Transverse colon (tissue), 3 donors: ENCODE data around the gene SIL1.

Experiments used
- POLR2A ChIP-seq: fragments of 450-650 bp; IDR thresholded peaks from one replicate; pipeline ENCODE4 v1.6.1; 2016; ENCODE audit warnings: antibody characterized with exemption, mild to moderate bottlenecking, moderate library complexity
- TF ChIP-seq, protein P1 (sequence below), 5 experiments: fragments of 200-600 bp in 3 of 5; fragments of 450-650 bp in 2 of 5; sonication (generic) in 3 of 5; IDR thresholded peaks; 1 replicate in 2 of 5; 2 replicates in 3 of 5; pipeline ENCODE4 v1.5.1; 2016 to 2017; ENCODE audit warnings: antibody characterized with exemption in 5 of 5, inconsistent platforms in 3 of 5, mild to moderate bottlenecking in 2 of 5, moderate library complexity in 1 of 5

DNA sequence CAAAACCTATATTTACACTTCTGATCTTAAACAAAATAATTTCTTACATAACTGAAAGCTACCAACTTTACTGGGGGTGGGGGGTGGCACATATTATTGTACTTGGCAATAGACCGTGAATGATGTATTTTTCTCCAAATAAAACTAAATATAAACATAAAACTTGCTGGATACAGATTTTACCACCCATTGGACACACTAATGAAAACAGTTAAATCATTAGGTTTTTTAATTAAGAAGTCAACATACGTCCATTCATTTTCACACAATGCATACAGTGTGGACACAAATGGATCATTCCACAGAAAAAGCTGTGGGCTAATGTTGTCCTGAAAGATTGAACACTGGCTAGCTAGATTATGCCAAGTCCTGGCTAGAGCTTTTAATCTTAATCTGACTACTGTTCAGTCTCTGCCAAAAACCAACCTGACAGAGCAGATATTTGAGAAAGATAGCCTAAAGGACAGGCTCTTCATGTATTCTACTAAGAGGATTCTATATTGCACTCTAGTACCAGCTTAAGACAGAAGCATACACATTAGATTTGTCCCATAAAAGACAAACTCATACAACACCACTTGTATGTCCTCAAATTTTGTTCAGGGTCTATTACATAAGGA is 118.1 kb downstream of the SIL1 start:
- TF ChIP-seq, protein P1, sequence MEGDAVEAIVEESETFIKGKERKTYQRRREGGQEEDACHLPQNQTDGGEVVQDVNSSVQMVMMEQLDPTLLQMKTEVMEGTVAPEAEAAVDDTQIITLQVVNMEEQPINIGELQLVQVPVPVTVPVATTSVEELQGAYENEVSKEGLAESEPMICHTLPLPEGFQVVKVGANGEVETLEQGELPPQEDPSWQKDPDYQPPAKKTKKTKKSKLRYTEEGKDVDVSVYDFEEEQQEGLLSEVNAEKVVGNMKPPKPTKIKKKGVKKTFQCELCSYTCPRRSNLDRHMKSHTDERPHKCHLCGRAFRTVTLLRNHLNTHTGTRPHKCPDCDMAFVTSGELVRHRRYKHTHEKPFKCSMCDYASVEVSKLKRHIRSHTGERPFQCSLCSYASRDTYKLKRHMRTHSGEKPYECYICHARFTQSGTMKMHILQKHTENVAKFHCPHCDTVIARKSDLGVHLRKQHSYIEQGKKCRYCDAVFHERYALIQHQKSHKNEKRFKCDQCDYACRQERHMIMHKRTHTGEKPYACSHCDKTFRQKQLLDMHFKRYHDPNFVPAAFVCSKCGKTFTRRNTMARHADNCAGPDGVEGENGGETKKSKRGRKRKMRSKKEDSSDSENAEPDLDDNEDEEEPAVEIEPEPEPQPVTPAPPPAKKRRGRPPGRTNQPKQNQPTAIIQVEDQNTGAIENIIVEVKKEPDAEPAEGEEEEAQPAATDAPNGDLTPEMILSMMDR (IDR thresholded peaks at IDR 0.05), result no peak
- TF ChIP-seq POLR2A, result no peak
